ENCODE results near the gene EGFLAM.

- no peak for TF ChIP-seq EP300 (IDR thresholded peaks at IDR 0.05)
- no peak for TF ChIP-seq CTCF (IDR thresholded peaks at IDR 0.05)
Observed at GRCh38 chr5:38259062-38259808, 876 bp downstream of the EGFLAM start.

All from esophagus muscularis mucosa (tissue), 3 donors.